GM12801 (cell line): ENCODE measurements around the gene GLB1L2.

Experiments used
- TF ChIP-seq, protein P1 (sequence below): IDR thresholded peaks from one replicate; pipeline ENCODE4 v1.5.1; 2011; ENCODE audit warnings: control low read depth; ENCODE audit not compliant: insufficient read length; ENCODE audit errors: extremely low read depth

GLB1L2 gene

DNA sequence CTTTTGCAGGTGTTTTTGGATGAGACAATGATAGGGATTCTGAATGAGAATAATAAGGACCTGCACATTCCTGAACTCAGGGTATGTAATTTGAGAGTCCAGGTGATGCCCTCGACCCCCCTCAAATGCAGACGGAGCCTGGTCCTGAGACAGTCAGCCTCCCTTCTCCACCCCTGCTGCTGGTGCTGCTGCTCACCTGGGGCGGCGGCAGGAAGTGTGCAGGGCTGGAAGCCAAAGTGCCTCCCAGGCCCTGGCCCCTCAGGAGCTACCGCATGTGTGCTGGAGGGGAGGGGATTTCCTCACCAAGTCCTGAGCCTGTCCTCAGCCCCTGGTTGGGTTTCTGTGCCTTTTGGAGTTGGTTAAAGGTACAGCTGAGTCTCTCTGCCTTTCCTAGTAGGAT lies 19.0 kb upstream of the GLB1L2 start:
- TF ChIP-seq, protein P1, sequence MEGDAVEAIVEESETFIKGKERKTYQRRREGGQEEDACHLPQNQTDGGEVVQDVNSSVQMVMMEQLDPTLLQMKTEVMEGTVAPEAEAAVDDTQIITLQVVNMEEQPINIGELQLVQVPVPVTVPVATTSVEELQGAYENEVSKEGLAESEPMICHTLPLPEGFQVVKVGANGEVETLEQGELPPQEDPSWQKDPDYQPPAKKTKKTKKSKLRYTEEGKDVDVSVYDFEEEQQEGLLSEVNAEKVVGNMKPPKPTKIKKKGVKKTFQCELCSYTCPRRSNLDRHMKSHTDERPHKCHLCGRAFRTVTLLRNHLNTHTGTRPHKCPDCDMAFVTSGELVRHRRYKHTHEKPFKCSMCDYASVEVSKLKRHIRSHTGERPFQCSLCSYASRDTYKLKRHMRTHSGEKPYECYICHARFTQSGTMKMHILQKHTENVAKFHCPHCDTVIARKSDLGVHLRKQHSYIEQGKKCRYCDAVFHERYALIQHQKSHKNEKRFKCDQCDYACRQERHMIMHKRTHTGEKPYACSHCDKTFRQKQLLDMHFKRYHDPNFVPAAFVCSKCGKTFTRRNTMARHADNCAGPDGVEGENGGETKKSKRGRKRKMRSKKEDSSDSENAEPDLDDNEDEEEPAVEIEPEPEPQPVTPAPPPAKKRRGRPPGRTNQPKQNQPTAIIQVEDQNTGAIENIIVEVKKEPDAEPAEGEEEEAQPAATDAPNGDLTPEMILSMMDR: no peak

DNA sequence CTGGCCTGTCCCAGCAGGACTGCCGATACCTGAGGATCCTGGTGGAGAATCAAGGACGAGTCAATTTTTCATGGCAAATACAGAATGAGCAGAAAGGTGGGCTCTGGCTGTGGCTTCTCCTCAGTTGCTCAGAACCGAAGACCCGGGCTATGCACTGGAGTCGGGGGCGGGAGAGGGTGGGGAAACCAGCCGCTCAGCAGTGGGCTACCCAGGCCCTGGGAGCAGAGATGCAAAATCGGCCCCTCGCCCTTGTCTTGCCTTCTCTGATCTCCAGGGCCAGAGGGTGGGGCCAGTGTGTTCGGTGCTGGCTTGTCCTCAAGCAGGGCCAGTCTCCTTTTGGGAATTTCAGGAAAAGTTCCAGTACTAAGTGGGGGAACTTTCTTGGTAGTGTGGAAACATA lies 18.4 kb upstream of the GLB1L2 start:
- TF ChIP-seq, protein P1: no peak

DNA sequence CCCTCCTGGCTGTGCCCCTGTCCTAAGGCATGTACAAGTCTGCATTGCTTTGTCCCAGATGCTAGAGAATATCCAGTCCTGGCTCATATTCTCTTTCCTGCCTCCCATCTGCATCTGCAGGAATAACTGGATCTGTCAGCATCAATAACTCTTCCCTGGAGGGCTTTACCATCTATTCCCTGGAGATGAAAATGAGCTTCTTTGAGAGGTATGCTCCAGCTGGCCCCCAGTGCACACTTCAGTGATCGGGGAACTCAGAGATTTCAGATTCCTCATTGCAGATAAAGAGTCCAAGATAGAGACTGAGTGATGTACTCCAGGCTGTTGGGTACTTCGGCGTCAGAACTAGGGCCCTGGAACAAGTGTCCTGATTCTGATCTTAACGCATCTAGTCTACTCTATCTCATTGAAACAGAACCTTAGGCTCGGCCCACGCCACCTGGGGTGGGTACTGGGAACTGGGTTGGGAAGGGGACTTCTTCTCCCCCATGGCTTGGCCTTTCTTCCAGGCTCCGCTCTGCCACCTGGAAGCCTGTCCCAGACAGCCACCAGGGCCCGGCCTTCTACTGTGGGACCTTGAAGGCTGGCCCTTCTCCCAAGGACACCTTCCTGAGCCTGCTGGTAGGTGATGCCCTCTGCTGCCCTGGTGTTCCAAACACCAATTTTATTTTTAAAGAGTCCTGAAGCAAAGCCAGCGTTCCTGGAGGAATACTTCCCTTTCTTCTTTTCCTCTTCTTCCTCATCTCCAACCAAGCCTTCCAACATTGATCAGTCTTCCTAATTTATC lies 17.8 kb upstream of the GLB1L2 start:
- TF ChIP-seq, protein P1: no peak

DNA sequence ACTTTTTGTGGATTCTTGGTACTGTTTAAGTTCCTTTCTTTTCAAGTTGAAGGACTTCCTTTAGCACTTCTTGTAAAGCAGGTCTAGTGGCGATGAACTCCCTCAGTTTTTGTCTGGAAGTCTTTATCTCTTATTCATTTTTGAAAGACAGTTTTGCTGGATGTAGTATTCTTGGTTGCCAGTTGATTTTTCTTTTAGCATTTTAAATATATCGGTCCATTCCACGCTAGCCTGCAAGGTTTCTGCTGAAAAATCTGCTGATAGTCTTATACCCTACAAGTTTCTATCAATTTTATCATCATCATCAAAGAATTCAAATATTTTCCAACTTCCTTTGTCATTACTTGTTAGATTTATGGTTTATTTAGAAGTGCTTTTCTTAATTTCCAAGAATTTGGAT lies 14.7 kb upstream of the GLB1L2 start:
- TF ChIP-seq, protein P1: no peak

DNA sequence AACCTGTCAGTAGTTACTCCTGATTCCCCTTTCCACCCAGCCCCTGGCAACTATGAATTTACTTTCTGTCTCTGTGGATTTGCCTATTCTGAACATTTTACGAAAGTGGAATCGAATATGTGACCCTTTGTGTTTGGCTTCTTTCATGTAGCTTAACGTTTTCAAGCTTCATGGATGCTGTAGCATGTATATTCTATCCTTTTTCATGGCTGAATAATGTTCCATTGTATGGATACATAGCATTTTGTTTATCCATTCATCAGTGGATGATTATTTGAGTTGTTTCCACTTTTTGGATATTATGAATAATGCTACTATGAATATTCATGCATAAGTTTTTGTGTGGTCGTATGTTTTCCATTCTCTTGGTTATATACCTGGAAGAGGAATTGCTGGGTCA lies 9.2 kb upstream of the GLB1L2 start:
- TF ChIP-seq, protein P1: no peak

DNA sequence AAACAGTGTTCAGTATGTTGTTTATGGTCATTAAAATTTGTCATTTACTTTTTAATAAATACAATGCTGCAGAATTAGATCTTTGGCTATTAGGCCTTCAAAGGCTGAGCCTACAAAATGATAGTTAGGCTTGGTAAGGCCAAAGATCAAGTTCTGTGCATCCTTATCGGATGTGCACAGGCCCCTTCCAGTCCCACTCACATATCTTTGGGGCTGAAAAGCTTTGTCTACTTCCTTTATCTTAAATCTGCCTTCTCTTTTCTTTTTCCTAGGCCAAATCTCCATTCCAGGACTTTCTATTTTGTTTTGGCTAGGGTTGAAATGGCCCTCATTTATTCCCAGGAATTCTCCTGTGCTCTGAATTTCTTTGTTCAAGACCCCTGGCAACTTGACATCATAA lies 3.4 kb upstream of the GLB1L2 start:
- TF ChIP-seq, protein P1: no peak

DNA sequence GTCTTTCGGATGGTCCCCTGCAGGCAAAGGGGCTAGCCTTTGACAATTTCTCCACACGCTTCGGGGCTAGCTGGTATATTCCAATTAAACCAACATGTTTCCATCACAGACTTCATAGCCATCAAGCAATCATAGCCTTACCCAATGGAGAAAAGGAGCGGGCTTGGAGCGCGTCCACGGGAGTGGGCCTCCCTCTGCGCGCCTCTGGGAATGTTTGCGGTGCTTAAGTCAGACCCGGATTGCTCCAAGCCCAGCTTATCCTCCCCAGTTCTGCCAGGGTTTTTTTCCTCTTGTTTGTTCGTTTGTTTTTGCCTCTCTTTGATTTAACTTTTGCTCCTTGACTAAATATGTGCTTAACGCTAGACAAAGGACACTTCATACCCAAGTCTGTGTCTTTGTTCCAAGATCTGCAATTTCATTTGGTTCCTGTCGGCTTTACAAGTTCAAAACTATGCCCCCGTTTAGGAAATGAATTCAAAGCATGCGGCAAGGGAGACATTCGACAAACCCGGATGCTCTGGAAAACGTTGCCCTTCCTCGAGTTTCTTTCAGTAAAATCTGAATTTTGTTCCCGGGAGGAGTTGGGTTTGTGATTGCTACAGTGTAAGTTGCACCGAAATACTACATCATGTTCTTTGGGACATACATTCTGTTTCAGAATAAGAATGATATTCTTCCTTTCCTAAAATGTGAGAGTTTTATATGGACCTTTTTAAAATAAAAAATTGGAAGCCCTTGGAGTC lies 1.0 kb upstream of the GLB1L2 start:
- TF ChIP-seq, protein P1: no peak
